Upper lobe of right lung (tissue), 1 donor: ENCODE data around the gene LRRTM3. TPM values are rescaled to one million over a fixed set of nuclear protein-coding genes. Genes with fewer than 3 reads are reported as not detected.

Source experiments
- ATAC-seq: fragments of 200-7000 bp; cut with Tn5 transposase; one replicate; pipeline ENCODE4 v1.9.1; 2020; ENCODE audit warnings: mild to moderate bottlenecking, moderate library complexity
- DNase-seq: peaks from one replicate; pipeline ENCODE4 v3.0.0-alpha.2; 2020
- H3K27ac ChIP-seq: fragments of 200-600 bp; one replicate; pipeline ENCODE4 v1.8.0; 2022
- H3K27me3 ChIP-seq: fragments of 200-600 bp; one replicate; pipeline ENCODE4 v1.8.0; 2022; ENCODE audit warnings: mild to moderate bottlenecking
- H3K36me3 ChIP-seq: fragments of 200-600 bp; one replicate; pipeline ENCODE4 v1.8.0; 2022
- H3K4me1 ChIP-seq: fragments of 200-600 bp; one replicate; pipeline ENCODE4 v1.8.0; 2022
- H3K4me3 ChIP-seq: fragments of 200-600 bp; one replicate; pipeline ENCODE4 v1.8.0; 2022; ENCODE audit warnings: mild to moderate bottlenecking
- H3K9me3 ChIP-seq: fragments of 200-600 bp; one replicate; pipeline ENCODE4 v1.8.0; 2022
- intact Hi-C: fragments of 100-400 bp; cut with DNase I; formaldehyde crosslinking; loops from one replicate; pipeline ENCODE4 v1.11.0; 2022
- total RNA-seq: library from RNA; stranded (reverse); fragmentation: NEBNext Ultra II Directional; extraction: Animal tissue kit (Norgen Biotek cat#: 25700); gene quantifications from one replicate; pipeline ENCODE4 v1.2.1, GENCODE V29; 2021
- TF ChIP-seq, protein P1 (sequence below): fragments of 200-600 bp; IDR thresholded peaks from one replicate; pipeline ENCODE4 v1.8.0; 2022; ENCODE audit warnings: antibody characterized with exemption
- donor health status: DM: no; HTN: yes; CAD: no; lungs with severe emphysema.

LRRTM3 gene
- total RNA-seq, 1 donor from 2014 or later, result not detected

DNA sequence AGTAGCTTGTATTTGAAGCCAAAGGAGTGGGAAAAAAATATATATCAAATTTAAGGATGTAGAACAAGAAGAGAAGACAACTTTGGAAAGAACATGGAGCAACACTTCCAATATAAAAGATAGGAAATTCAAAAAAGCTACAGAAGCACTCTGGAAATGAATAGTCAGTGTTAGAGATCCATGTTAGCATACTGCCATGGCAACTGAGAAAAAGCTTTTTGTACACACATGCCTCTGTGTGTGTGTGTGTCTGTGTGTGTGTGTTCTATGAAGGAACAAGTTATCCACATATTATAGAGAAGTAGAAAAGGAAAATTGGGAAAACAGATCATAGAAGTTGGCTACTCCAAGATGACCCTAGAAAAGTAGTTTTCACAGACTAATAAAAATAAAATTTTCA, 96.3 kb downstream of the LRRTM3 start:
- TF ChIP-seq, protein P1, sequence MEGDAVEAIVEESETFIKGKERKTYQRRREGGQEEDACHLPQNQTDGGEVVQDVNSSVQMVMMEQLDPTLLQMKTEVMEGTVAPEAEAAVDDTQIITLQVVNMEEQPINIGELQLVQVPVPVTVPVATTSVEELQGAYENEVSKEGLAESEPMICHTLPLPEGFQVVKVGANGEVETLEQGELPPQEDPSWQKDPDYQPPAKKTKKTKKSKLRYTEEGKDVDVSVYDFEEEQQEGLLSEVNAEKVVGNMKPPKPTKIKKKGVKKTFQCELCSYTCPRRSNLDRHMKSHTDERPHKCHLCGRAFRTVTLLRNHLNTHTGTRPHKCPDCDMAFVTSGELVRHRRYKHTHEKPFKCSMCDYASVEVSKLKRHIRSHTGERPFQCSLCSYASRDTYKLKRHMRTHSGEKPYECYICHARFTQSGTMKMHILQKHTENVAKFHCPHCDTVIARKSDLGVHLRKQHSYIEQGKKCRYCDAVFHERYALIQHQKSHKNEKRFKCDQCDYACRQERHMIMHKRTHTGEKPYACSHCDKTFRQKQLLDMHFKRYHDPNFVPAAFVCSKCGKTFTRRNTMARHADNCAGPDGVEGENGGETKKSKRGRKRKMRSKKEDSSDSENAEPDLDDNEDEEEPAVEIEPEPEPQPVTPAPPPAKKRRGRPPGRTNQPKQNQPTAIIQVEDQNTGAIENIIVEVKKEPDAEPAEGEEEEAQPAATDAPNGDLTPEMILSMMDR, result no peak
- H3K4me1 ChIP-seq, result no peaks in the 10 kb centered on the region
- no peaks in the 10 kb centered on the region for H3K36me3 ChIP-seq
- no peak overlapping the region for H3K4me3 ChIP-seq
- ATAC-seq (no peak), DNase-seq (no peak)
- no peak overlapping the region for H3K27ac ChIP-seq
- H3K9me3 ChIP-seq, result no peaks in the 10 kb centered on the region
- no peaks in the 10 kb centered on the region for H3K27me3 ChIP-seq
- intact Hi-C loops, result no loop called here

DNA sequence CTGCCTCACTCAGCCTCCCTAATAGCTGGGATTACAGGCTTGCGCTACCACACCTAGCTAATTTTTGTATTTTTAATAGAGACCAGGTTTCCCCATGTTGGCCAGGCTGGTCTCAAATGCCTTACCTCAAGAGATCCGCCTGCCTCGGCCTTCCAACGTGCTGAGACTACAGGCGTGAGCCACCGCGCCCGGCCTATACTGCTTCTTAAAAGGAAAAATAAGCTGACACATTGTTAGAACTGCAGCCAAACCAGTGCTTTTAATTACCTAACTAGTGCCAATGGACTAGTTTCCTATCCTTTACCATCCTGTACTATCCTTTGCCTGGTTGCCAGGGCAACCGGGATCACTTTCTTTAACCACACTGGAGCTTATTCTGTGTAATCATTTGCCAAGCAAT, 108.0 kb downstream of the LRRTM3 start:
- intact Hi-C loops, result no loop called here
- no peaks in the 10 kb centered on the region for H3K9me3 ChIP-seq
- no peak for DNase-seq
- no peak for ATAC-seq
- no peak overlapping the region for H3K4me3 ChIP-seq
- no peaks in the 10 kb centered on the region for H3K4me1 ChIP-seq
- TF ChIP-seq, protein P1, result no peak
- H3K36me3 ChIP-seq, result no peaks in the 10 kb centered on the region
- H3K27ac ChIP-seq, result no peak overlapping the region
- H3K27me3 ChIP-seq, result no peaks in the 10 kb centered on the region

DNA sequence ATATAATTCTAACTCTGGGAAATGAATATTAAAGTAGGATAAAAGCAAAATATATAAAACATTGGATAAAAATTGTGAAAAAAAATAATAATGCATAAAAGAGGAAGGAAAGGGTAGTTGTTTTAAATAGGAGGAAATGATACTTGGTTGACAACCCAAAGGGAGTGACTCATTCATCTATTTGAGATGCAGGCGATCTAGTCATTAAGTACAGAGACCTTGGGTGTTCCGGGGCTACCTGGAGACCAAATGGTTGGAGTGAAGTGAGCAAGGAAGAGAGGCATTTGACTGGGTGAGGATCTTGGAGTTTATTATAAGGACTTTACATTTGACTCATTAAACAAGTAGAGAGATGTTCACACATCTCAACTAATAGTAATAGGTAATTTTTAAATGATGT, 111.0 kb downstream of the LRRTM3 start:
- H3K27ac ChIP-seq, result no peak overlapping the region
- ATAC-seq (no peak), DNase-seq (no peak)
- no peaks in the 10 kb centered on the region for H3K4me1 ChIP-seq
- H3K27me3 ChIP-seq, result no peaks in the 10 kb centered on the region
- no peak overlapping the region for H3K4me3 ChIP-seq
- H3K36me3 ChIP-seq, result no peaks in the 10 kb centered on the region
- TF ChIP-seq, protein P1, result no peak
- intact Hi-C loops, result no loop called here
- H3K9me3 ChIP-seq, result no peaks in the 10 kb centered on the region

DNA sequence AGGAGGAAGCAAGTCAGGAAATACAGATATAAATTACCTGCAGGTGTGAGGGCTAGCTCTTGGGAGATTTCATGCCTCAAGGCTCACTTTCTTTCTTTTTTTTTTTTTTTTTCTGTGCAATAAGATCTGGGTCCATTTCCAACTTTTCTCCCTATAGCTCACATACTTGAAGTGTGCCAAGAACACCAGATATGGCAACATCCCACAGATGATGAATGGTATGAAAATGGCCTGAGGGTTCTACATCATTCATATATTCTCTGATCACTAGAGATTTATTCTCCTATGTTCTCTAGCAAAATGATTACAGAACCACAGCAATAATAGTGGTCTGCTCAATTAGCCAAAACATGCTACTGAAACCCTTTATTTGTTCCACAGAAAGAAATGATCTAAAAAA, 117.2 kb downstream of the LRRTM3 start:
- no peaks in the 10 kb centered on the region for H3K4me1 ChIP-seq
- no peaks in the 10 kb centered on the region for H3K27me3 ChIP-seq
- intact Hi-C loops, result no loop called here
- no peak overlapping the region for H3K4me3 ChIP-seq
- ATAC-seq (no peak), DNase-seq (no peak)
- H3K27ac ChIP-seq, result no peak overlapping the region
- no peaks in the 10 kb centered on the region for H3K36me3 ChIP-seq
- H3K9me3 ChIP-seq, result no peaks in the 10 kb centered on the region
- TF ChIP-seq, protein P1, result no peak

DNA sequence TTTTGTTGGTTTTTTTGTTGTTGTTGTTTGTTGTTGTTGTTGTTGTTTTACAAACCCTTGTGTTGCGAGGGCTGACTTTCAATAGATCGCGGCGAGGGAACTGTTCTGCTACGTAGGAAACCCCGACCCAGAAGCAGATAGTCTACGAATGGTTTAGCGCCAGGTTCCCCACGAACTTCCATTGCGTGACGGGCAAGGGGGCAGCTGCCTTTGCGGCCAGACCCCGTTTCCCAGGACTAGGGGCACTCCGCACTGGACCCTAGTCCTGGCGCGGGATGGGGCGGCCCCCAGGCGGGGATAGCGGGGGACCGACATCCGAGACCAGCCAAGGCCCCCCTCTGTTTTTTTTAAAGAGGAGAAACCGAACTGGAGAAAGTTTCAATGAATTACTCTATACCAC, 119.6 kb downstream of the LRRTM3 start:
- H3K27me3 ChIP-seq, result no peaks in the 10 kb centered on the region
- DNase-seq (no peak), ATAC-seq (no peak)
- no peak overlapping the region for H3K27ac ChIP-seq
- H3K4me3 ChIP-seq, result no peak overlapping the region
- H3K36me3 ChIP-seq, result no peaks in the 10 kb centered on the region
- no peaks in the 10 kb centered on the region for H3K9me3 ChIP-seq
- H3K4me1 ChIP-seq, result no peaks in the 10 kb centered on the region
- intact Hi-C loops, result no loop called here
- TF ChIP-seq, protein P1, result no peak

DNA sequence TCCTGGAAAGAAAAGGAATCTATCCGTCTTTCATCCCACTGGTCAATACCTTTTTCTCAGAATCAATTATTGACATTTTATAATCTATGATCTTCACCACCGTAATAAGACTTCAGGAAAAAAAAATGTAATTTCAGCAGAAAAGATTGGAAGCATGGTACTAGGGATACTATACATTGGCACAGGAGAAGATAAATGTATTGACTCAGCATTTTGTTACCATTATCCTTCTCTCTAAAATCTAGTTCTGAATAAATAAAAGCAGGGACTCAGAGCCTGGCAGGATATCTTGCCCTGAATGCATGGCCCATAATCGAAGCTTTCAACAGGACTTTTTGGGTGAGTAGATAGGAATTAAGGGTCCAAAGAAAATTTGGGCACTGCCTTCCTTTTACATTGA, 120.7 kb downstream of the LRRTM3 start:
- no peaks in the 10 kb centered on the region for H3K9me3 ChIP-seq
- H3K4me1 ChIP-seq, result no peaks in the 10 kb centered on the region
- intact Hi-C loops, result no loop called here
- TF ChIP-seq, protein P1, result no peak
- H3K36me3 ChIP-seq, result no peaks in the 10 kb centered on the region
- no peak overlapping the region for H3K4me3 ChIP-seq
- no peak for ATAC-seq
- no peak overlapping the region for H3K27ac ChIP-seq
- DNase-seq, result no peak
- no peaks in the 10 kb centered on the region for H3K27me3 ChIP-seq
